Measurements from ENCODE around the gene RRP15.
A peak's percentile ranks its signal among the peaks of the same experiment; 100 is the strongest.

RRP15 gene

DNA sequence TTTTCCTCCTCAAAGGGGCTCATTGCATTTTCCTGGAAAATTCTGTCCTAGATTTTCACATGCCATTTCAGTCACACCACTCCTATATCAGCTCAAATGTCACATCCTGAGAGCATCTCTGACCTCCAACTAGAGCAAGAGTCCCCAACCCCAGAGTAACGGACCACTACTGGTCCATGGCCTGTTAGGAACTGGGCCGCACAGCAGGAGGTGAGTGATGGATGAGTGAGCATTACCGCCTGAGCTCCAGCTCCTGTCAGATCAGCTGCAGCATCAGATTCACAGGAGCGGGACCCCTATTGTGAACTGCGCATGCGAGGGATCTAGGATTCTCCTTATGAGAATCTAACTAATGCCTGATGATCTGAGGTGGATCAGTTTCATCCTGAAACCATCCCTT, 12.7 kb upstream of the RRP15 start:
- TF ChIP-seq, protein P1, sequence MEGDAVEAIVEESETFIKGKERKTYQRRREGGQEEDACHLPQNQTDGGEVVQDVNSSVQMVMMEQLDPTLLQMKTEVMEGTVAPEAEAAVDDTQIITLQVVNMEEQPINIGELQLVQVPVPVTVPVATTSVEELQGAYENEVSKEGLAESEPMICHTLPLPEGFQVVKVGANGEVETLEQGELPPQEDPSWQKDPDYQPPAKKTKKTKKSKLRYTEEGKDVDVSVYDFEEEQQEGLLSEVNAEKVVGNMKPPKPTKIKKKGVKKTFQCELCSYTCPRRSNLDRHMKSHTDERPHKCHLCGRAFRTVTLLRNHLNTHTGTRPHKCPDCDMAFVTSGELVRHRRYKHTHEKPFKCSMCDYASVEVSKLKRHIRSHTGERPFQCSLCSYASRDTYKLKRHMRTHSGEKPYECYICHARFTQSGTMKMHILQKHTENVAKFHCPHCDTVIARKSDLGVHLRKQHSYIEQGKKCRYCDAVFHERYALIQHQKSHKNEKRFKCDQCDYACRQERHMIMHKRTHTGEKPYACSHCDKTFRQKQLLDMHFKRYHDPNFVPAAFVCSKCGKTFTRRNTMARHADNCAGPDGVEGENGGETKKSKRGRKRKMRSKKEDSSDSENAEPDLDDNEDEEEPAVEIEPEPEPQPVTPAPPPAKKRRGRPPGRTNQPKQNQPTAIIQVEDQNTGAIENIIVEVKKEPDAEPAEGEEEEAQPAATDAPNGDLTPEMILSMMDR (conservative IDR thresholded peaks at IDR 0.05; ENCODE audit: low read depth, low read length) = no peak
- no peak overlapping the region for H3K4me3 ChIP-seq (ENCODE audit: low read length)
- no peak for DNase-seq (ENCODE audit: low read depth)

DNA sequence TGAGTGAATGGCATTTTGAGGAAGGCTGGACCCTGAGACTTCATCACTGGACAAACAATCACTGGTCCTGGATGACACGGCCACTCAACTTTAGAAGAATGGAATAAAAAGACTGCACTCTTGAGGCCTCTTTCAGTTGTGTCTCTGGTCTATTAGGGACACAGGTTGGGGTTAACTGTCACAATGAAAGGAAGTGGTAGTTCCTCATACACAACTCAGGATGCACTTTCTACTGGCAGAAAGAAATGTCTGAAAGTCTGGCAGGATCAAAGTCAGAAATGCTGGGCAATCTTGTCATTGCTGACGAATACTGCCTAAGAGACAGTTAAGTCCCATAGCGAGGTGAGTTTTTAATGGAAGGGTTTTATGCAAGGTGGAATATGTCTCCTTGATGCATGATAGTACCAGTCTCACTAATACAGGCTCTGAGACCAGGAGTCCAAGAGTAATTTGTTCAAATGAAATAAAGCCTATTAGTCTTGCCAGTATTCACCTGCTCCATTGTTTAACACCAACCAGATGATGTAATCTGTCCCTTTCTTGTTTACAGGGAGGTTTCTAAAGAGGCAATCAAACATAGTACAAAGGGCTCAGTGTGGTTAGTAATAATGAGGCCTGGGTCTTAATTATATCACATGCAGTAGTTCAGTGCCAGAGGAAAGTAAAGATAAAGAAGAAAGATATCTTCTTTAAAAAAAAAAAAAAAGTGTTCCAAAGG, 11.2 kb upstream of the RRP15 start:
- no peak for DNase-seq (ENCODE audit: low read depth)
- TF ChIP-seq, protein P1 (conservative IDR thresholded peaks at IDR 0.05; ENCODE audit: low read depth, low read length) = no peak
- no peak overlapping the region for H3K4me3 ChIP-seq (ENCODE audit: low read length)

DNA sequence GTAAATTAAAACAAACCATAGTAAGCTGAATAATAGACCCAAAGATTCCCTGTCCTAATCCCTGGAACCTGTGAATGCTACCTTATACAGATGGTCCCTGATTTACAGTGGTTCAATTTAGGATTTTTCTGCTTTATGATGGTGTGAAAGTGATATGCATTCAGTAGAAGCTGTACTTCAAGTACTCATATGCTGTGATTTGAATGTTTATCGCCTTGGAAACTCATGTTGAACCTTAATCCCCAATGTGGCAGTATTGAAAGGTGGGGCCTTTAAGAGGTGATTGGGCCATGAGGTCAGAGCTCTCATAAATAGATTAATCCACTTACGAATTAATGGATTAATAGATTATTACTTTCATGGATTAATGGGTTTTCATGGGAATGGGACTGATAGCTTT, 10.6 kb upstream of the RRP15 start:
- TF ChIP-seq, protein P1 (conservative IDR thresholded peaks at IDR 0.05; ENCODE audit: low read depth, low read length) = no peak
- DNase-seq (ENCODE audit: low read depth) = no peak
- no peak overlapping the region for H3K4me3 ChIP-seq (ENCODE audit: low read length)

DNA sequence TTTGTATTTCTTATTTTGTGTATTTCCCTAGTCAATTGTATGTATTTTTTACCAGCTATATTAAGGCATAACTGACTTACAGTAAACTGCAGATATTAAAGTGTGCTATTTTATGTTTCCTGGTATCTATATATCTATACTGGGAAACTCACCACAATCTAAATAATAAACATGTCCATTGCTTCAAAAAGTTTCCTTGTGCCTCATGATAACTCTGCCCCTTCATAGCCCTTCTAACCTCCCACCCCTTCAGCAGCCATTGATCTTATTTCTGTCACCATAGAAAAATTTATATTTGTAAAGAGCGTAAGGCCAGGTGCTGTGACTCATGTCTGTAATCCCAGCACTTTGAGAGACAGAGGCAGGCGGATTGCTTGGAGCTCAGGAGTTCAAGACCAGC, 9.3 kb upstream of the RRP15 start:
- no peak overlapping the region for H3K4me3 ChIP-seq (ENCODE audit: low read length)
- DNase-seq (ENCODE audit: low read depth) = no peak
- TF ChIP-seq, protein P1 (conservative IDR thresholded peaks at IDR 0.05; ENCODE audit: low read depth, low read length) = no peak

DNA sequence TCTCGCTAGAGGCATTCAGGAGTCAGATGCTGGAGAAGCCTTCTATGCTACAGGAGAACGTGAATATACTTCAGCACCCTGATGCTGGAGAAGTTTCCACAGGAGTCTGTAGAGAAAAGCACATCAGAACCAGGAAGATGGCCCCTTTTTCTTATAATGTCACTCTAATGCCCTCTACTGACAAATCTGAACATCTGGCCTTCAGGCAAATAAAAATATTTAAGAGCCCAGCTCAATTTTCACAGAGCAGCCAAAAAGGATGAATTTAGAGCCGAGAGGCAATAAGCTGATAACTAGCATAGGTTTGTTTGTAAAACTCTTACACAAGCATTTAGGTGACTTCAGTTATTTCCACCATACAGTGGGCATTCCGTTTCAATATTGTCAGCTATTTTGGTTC, 3.8 kb upstream of the RRP15 start:
- no peak overlapping the region for H3K4me3 ChIP-seq (ENCODE audit: low read length)
- TF ChIP-seq, protein P1 (conservative IDR thresholded peaks at IDR 0.05; ENCODE audit: low read depth, low read length) = no peak
- no peak for DNase-seq (ENCODE audit: low read depth)

DNA sequence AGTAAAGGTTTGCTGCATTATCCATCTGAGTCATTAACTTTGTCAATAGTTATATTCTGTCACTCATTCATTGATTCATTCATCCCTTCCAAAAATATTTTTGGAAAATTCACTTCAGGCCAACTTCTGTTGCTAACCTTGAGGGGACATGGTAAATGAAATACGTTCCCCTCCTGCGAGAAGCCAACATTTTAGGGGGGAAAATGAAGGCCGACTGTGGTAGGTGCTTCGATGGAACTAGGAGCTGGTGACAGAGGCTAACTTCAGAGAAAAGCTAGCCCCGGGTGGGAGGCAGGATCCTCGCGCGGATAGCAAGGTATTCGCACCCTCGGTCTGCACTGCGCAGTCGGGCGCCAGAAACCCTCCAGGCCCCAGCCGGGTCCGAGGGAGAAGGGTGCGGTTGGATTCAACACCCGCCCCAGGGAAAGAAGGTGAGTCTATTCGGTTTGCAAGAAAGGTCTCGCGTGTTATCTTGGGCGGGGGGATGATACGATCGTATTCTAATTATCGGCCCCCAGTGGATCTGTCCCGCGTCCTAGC, 646 bp upstream of the RRP15 start:
- H3K4me3 ChIP-seq (ENCODE audit: low read length) = peak overlapping the region; percentile 86
- DNase-seq (ENCODE audit: low read depth) = peak; percentile 0
- TF ChIP-seq, protein P1 (conservative IDR thresholded peaks at IDR 0.05; ENCODE audit: low read depth, low read length) = no peak

DNA sequence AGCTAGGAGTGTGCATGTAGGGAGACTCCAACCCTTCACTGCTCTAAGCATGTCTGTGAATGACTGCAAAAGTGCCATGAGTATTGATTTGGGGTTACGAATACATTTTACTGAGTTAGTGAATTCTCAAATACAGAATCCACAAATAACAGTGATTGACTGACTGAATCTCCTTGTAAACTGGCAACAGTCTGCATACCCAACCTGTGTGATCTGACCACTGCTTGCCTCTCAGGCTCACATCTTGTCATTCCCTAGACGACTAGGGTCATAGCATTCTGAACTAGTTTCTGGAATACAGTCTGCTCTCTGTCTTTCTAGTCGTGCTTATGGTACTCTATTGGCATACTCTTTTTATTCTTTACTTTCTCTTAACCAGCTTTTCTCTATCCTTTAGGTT, 7.4 kb downstream of the RRP15 start:
- TF ChIP-seq, protein P1 (conservative IDR thresholded peaks at IDR 0.05; ENCODE audit: low read depth, low read length) = no peak
- no peak overlapping the region for H3K4me3 ChIP-seq (ENCODE audit: low read length)

More for the DNA sequence above, 7.4 kb downstream of the RRP15 start:
- no peak for DNase-seq (ENCODE audit: low read depth)
